Stimulated activated effector memory CD8-positive, alpha-beta T cell treated with anti-CD3 and anti-CD28 coated beads, Interleukin-12 subunit alpha, Interleukin-12 subunit beta, amount 100 ng/mL, for 72 hours (primary cell): ENCODE data around the gene ATF6.

Experiments used
- ATAC-seq: fragments of 150-1000 bp; cut with Tn5 transposase; 2 replicates; pipeline ENCODE4 v1.10.0; 2021
- DNase-seq, 2 donors: peaks; one replicate each; pipeline ENCODE4 v3.0.0; 2021 to 2022; ENCODE audit warnings: low spot score in 2 of 2
- H3K27ac Mint-ChIP-seq: one replicate; pipeline ENCODE4 v1.8.0; 2022; ENCODE audit warnings: mild to moderate bottlenecking, mixed read lengths
- H3K36me3 Mint-ChIP-seq: one replicate; pipeline ENCODE4 v1.8.0; 2022; ENCODE audit warnings: mild to moderate bottlenecking, mixed read lengths
- H3K4me1 Mint-ChIP-seq: one replicate; pipeline ENCODE4 v1.8.0; 2022; ENCODE audit warnings: mixed read lengths
- H3K4me3 Mint-ChIP-seq: one replicate; pipeline ENCODE4 v1.8.0; 2022; ENCODE audit warnings: mild to moderate bottlenecking, mixed read lengths
- H3K9me3 Mint-ChIP-seq: one replicate; pipeline ENCODE4 v1.8.0; 2022; ENCODE audit warnings: mixed read lengths

Gene ATF6

DNA sequence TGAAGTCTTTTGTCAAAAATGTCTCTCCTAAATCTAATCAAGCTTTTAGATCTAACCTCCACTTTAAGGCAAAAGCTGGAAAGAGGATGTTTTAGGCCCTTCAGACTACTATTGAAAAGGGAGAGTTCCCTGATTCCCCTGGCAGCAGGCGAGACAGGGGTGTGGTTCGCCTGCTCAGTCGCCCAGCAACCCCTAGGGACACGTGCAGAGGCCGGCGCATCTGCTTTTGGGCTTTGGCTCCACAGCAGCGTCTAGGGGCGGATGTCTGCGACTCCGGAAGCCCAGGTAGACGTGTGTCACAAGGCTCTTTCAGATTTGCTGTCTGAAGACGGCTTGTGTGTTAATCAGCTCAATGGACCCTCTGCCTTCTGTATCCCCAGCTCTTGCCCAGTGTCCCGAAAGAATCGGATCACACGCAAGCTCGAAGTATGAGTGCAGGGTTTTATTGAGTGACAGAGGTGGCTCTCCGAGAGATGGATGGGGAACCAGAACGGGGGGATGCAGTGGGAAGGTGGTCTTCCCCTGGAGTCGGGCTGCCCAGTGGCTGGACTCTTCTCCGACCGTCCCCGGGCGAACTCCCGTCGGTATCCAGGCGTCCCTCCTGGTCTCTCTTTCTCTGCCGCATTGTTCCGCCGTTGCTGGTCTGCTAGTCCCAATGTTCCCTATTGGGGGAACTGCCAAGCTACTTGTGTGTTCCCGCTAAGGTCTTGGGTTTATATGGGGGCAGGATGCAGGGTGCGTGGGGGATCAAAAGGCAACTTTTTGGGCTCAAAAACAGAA lies 212.1 kb downstream of the ATF6 start:
- Mint-ChIP-seq H3K36me3 (no peaks in the 10 kb centered on the region), H3K4me1 (no peaks in the 10 kb centered on the region), H3K4me3 (no peak overlapping the region), H3K9me3 (no peaks in the 10 kb centered on the region), H3K27ac (no peak overlapping the region)
- ATAC-seq, result no peak
- DNase-seq, result no peak

GRCh38 chr1:161981126-161981525 lies 215.0 kb downstream of the ATF6 start:
- H3K36me3 Mint-ChIP-seq, result no peaks in the 10 kb centered on the region
- ATAC-seq (no peak), DNase-seq (no peak)
- no peaks in the 10 kb centered on the region for H3K4me1 Mint-ChIP-seq
- H3K9me3 Mint-ChIP-seq, result no peaks in the 10 kb centered on the region
- H3K27ac Mint-ChIP-seq, result no peak overlapping the region
- no peak overlapping the region for H3K4me3 Mint-ChIP-seq

GRCh38 chr1:161981735-161982506 lies 215.8 kb downstream of the ATF6 start:
- DNase-seq (no peak), ATAC-seq (no peak)
- H3K36me3 Mint-ChIP-seq, result no peaks in the 10 kb centered on the region
- no peak overlapping the region for H3K27ac Mint-ChIP-seq
- no peak overlapping the region for H3K4me3 Mint-ChIP-seq
- H3K4me1 Mint-ChIP-seq, result no peaks in the 10 kb centered on the region
- no peaks in the 10 kb centered on the region for H3K9me3 Mint-ChIP-seq

DNA sequence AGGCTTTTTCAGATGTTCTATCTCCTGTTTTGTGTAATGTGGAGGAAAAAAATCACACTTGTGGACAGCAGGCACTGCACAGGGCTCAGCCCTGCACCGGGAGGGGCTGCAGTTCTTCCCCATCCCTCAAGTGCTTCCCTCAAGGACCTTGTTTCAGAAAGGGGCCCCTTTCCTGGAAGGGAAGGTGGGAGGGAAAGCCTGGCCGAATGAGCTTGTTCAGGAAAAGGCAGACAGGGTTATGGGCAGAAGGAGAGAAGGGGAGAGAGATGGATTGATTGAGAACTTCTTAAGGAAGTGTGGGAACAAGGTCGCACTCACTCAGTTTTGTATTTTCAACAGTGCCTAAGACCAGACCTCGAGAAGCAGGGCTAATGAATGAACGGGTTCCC lies 216.4 kb downstream of the ATF6 start:
- no peak for ATAC-seq
- no peaks in the 10 kb centered on the region for H3K4me1 Mint-ChIP-seq
- no peak overlapping the region for H3K27ac Mint-ChIP-seq
- no peaks in the 10 kb centered on the region for H3K36me3 Mint-ChIP-seq
- H3K4me3 Mint-ChIP-seq, result no peak overlapping the region
- DNase-seq, result no peak
- no peaks in the 10 kb centered on the region for H3K9me3 Mint-ChIP-seq

- H3K27ac Mint-ChIP-seq, result no peak overlapping the region
- ATAC-seq, result no peak
- H3K4me3 Mint-ChIP-seq, result no peak overlapping the region
Observed at GRCh38 chr1:161982917-161983316, 216.8 kb downstream of the ATF6 start.

DNA sequence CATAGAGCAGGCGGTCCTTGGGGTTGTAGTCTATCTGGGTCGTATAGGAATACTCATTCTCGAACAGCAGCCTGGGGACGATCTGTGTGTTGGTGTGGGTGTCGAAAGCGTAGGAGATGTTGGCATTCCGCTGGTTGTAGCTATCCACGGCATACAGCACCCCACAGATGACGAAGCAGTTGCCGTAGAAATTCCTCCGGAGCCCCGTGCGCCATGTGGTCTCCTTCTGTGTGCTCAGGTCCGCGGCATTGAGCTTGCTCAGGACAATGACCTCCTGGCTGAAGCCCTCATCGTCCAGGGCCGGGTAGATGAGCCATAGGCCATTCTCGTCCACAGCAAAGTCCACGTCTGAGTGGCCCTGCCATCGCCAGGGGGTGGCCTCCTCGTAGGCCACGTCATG lies 217.6 kb downstream of the ATF6 start:
- DNase-seq (no peak), ATAC-seq (no peak)
- Mint-ChIP-seq H3K27ac (no peak overlapping the region), H3K4me3 (no peak overlapping the region), H3K4me1 (no peaks in the 10 kb centered on the region), H3K9me3 (no peaks in the 10 kb centered on the region), H3K36me3 (no peaks in the 10 kb centered on the region)

More at GRCh38 chr1:161982917-161983316, 216.8 kb downstream of the ATF6 start:
- Mint-ChIP-seq H3K36me3 (no peaks in the 10 kb centered on the region), H3K9me3 (no peaks in the 10 kb centered on the region), H3K4me1 (no peaks in the 10 kb centered on the region)
- DNase-seq, result no peak

GRCh38 chr1:161985301-161985822 lies 219.2 kb downstream of the ATF6 start:
- DNase-seq, result no peak
- H3K4me3 Mint-ChIP-seq, result no peak overlapping the region
- no peaks in the 10 kb centered on the region for H3K36me3 Mint-ChIP-seq
- no peak overlapping the region for H3K27ac Mint-ChIP-seq
- no peaks in the 10 kb centered on the region for H3K4me1 Mint-ChIP-seq
- no peak for ATAC-seq
- H3K9me3 Mint-ChIP-seq, result no peaks in the 10 kb centered on the region

GRCh38 chr1:161986328-161986727 lies 220.2 kb downstream of the ATF6 start:
- H3K4me1 Mint-ChIP-seq, result no peaks in the 10 kb centered on the region
- ATAC-seq (no peak), DNase-seq (no peak)
- no peaks in the 10 kb centered on the region for H3K36me3 Mint-ChIP-seq
- no peak overlapping the region for H3K27ac Mint-ChIP-seq
- H3K4me3 Mint-ChIP-seq, result no peak overlapping the region
- H3K9me3 Mint-ChIP-seq, result no peaks in the 10 kb centered on the region

DNA sequence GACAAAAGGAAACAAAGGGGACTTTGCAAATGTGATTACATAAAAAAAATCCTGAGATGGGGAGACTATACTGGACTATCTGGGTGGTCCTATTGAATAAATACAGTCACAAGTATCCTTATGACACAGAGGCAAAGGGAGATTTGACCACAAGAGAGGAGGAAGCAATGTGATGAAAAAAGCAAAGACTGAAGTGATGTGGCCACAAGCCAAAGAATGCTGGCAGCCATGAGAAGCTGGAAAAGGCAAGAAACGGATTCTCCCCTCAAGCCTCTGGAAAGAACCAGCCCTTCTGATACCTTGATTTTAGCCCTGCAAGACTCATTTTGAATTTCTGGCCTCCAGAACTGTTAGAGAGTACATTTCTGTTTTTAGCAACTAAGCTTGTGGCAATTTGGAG lies 221.2 kb downstream of the ATF6 start:
- no peaks in the 10 kb centered on the region for H3K36me3 Mint-ChIP-seq
- no peak overlapping the region for H3K27ac Mint-ChIP-seq
- no peak for DNase-seq

DNA sequence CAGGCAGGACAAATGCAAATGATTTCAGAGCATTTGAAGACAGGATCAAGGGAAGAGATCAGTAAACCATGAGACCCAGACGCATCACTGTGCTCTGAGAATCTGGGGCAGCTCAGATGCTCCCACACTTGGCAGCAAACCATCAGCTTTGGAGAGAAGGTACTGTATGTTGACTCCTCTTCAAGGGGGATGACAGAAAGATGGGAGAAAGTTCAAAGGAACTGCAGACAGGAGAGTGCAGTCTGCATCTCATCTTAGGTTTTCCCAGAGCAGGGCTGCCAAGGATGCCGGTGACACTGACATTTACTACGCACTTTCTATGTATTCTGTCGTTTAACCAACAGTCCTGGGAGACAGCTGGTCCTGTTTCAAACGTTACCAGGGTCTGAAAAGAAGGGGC lies 221.8 kb downstream of the ATF6 start:
- Mint-ChIP-seq H3K4me3 (no peak overlapping the region), H3K4me1 (no peaks in the 10 kb centered on the region), H3K36me3 (no peaks in the 10 kb centered on the region), H3K27ac (no peak overlapping the region), H3K9me3 (no peaks in the 10 kb centered on the region)
- ATAC-seq (no peak), DNase-seq (no peak)

More for the DNA sequence above, 221.2 kb downstream of the ATF6 start:
- no peaks in the 10 kb centered on the region for H3K4me1 Mint-ChIP-seq
- no peaks in the 10 kb centered on the region for H3K9me3 Mint-ChIP-seq
- H3K4me3 Mint-ChIP-seq, result no peak overlapping the region
- no peak for ATAC-seq

DNA sequence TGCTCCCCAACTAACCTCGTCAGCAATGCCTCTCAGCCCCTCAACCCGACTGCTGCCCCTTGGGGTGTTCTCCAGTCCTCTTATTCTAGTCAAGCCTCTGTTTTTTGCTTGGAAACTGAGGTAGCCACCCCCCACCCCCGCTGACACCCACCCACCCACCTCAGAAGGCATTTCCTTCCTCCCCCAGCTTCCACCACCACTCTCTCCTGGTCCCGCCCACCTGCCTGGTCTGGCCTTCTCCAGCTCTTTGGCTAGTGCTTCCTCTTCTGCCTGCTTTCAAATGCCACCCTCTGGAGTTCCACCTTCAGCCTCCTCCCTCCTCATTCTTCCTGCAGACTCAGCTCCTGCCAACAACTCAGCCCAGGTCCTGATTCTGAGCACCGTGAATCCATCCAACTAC lies 222.3 kb downstream of the ATF6 start:
- ATAC-seq (no peak), DNase-seq (no peak)
- Mint-ChIP-seq H3K4me3 (no peak overlapping the region), H3K4me1 (no peaks in the 10 kb centered on the region), H3K9me3 (no peaks in the 10 kb centered on the region), H3K36me3 (no peaks in the 10 kb centered on the region), H3K27ac (no peak overlapping the region)

DNA sequence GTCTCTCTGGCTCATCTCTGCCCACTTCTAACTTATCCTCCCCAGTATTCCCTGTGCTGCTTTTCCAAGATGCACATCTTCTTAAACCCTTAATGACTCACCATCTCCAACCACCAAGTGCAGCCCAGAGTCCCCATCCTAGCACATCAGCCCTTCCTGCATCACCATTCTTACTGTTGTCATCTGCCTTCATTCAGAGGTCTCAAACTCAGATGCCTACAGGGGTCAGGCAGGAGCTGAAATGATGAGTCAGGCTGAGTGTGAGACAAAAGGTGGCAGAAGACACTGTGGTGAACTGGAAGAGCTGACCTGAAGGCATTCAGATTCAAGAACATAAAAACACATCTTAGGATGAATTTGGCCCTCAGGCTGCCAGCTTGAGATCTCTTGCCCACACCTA lies 223.0 kb downstream of the ATF6 start:
- DNase-seq (no peak), ATAC-seq (no peak)
- H3K36me3 Mint-ChIP-seq, result no peaks in the 10 kb centered on the region
- H3K27ac Mint-ChIP-seq, result no peak overlapping the region
- H3K4me1 Mint-ChIP-seq, result no peaks in the 10 kb centered on the region
- no peaks in the 10 kb centered on the region for H3K9me3 Mint-ChIP-seq
- H3K4me3 Mint-ChIP-seq, result no peak overlapping the region

- ATAC-seq (no peak), DNase-seq (no peak)
- H3K4me3 Mint-ChIP-seq, result no peak overlapping the region
- no peaks in the 10 kb centered on the region for H3K36me3 Mint-ChIP-seq
- H3K4me1 Mint-ChIP-seq, result no peaks in the 10 kb centered on the region
- H3K9me3 Mint-ChIP-seq, result no peaks in the 10 kb centered on the region
- H3K27ac Mint-ChIP-seq, result no peak overlapping the region
Observed at GRCh38 chr1:161989786-161990185, 223.7 kb downstream of the ATF6 start.

DNA sequence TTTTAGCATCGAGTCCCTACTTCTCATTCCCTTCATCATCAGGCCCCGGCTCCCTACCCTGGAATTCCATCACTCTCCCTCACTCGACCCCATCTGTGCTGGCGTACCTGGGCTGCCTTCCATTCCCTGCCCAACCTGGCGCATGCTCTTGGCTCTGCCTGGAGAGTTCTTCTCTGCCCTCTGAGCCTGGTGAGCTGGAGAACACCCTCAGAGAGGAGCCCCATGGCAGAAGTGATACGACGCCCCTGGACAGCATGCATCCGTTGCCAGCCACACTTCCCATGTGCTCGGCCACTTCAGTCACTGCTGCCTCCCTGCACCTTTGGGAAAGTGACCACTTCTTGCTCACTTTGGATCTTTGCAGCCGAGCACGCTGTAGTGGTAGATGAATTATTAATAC lies 227.5 kb downstream of the ATF6 start:
- no peaks in the 10 kb centered on the region for H3K9me3 Mint-ChIP-seq
- ATAC-seq (no peak), DNase-seq (no peak)
- no peaks in the 10 kb centered on the region for H3K36me3 Mint-ChIP-seq
- no peak overlapping the region for H3K27ac Mint-ChIP-seq
- H3K4me1 Mint-ChIP-seq, result no peaks in the 10 kb centered on the region
- no peak overlapping the region for H3K4me3 Mint-ChIP-seq

DNA sequence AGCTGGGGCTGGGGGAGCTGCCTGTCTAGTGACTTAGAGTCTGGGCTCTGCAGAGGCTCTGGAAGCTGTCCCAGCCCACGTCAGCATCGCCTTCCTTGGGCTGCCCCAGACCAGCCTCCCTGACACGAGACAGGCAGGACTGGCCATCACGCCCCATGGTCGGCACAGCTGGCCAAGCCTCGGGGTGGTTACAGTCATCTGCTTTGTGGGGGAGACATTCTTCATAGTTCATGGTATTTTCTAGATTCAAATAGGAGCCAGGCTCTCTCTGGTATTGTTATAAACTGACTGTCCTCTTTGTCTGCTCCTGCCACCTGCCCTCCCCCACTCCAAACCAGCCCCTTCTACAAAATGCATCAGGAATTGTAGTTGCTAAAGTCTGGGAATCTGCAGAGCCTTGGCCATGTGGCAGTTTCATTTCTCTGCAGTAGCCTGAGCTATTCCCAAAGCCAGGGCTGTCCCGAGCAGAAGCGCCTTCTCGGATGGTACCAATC lies 228.1 kb downstream of the ATF6 start:
- H3K4me3 Mint-ChIP-seq, result no peak overlapping the region
- H3K36me3 Mint-ChIP-seq, result no peaks in the 10 kb centered on the region
- no peaks in the 10 kb centered on the region for H3K9me3 Mint-ChIP-seq
- no peak for DNase-seq
- no peak for ATAC-seq
- no peaks in the 10 kb centered on the region for H3K4me1 Mint-ChIP-seq
- H3K27ac Mint-ChIP-seq, result no peak overlapping the region

GRCh38 chr1:161997152-161997551 lies 231.0 kb downstream of the ATF6 start:
- Mint-ChIP-seq H3K27ac (no peak overlapping the region), H3K9me3 (no peaks in the 10 kb centered on the region), H3K36me3 (no peaks in the 10 kb centered on the region), H3K4me1 (no peaks in the 10 kb centered on the region), H3K4me3 (no peak overlapping the region)
- no peak for ATAC-seq
- no peak for DNase-seq
